ENCODE data around the gene HACD2. TPM values are rescaled to one million over a fixed set of nuclear protein-coding genes. Genes with fewer than 3 reads are reported as not detected.
"Not testable (repeated sequence)": the region's sequence is repeated elsewhere in the genome, so short reads cannot be mapped to it uniquely, and the experiment has no call there.

HACD2 gene
- total RNA-seq, 1 donor from 2014 or later: 35.9 TPM

- no peak overlapping the region for H3K4me3 ChIP-seq
- no peaks in the 10 kb centered on the region for H3F3A ChIP-seq (ENCODE audit: low read depth)
- no peaks in the 10 kb centered on the region for H3K27me3 ChIP-seq
- DNase-seq (ENCODE audit: low spot score): peak; percentile 21
- Mint-ChIP-seq H3K36me3 (peaks cover 3% of the 10 kb centered on the region), H3K27me3 (ENCODE audit: insufficient read depth, low read depth) (no peaks in the 10 kb centered on the region), H3K4me1 (peaks cover 27% of the 10 kb centered on the region), H3K9me3 (no peaks in the 10 kb centered on the region), H3K4me3 (no peak overlapping the region), H3K27ac (no peak overlapping the region)
- H3K79me2 ChIP-seq (ENCODE audit: low read depth): no peaks in the 10 kb centered on the region
- H4K20me1 ChIP-seq (ENCODE audit: low read depth): peaks cover 6% of the 10 kb centered on the region
- no peak overlapping the region for H2AFZ ChIP-seq (replicated peaks)
- H3K27ac ChIP-seq: no peak overlapping the region
- peaks cover 4% of the 10 kb centered on the region for H3K4me1 ChIP-seq
- no peaks in the 10 kb centered on the region for H3K9me3 ChIP-seq (ENCODE audit: low read depth)
- no peak for TF ChIP-seq EZH2phosphoT487 (IDR thresholded peaks at IDR 0.05)
- TF ChIP-seq CTCF (IDR thresholded peaks at IDR 0.05): no peak
- no peak for TF ChIP-seq EZH2 (IDR thresholded peaks at IDR 0.05)
- H3K36me3 ChIP-seq: no peaks in the 10 kb centered on the region
- H3K9ac ChIP-seq: no peak overlapping the region
- no peak overlapping the region for H3K4me2 ChIP-seq
These were observed 92.8 kb downstream of the HACD2 start for GRCh38 chr3:123491966-123492587.

GRCh38 chr3:123489400-123490004 is 95.4 kb downstream of the HACD2 start:
- Mint-ChIP-seq H3K4me3 (no peak overlapping the region), H3K36me3 (peaks cover 3% of the 10 kb centered on the region), H3K27ac (no peak overlapping the region), H3K9me3 (no peaks in the 10 kb centered on the region), H3K27me3 (ENCODE audit: insufficient read depth, low read depth) (peaks cover 2% of the 10 kb centered on the region), H3K4me1 (peaks cover 27% of the 10 kb centered on the region)
- TF ChIP-seq CTCF (IDR thresholded peaks at IDR 0.05) (peak; percentile 95), EZH2 (IDR thresholded peaks at IDR 0.05) (no peak)
- H3F3A ChIP-seq (ENCODE audit: low read depth): no peaks in the 10 kb centered on the region
- no peaks in the 10 kb centered on the region for H3K27me3 ChIP-seq
- H3K4me2 ChIP-seq: no peak overlapping the region
- H2AFZ ChIP-seq (replicated peaks): no peak overlapping the region
- H3K79me2 ChIP-seq (ENCODE audit: low read depth): no peaks in the 10 kb centered on the region
- H3K36me3 ChIP-seq: no peaks in the 10 kb centered on the region
- no peak overlapping the region for H3K9ac ChIP-seq
- no peak overlapping the region for H3K27ac ChIP-seq
- H3K4me3 ChIP-seq: no peak overlapping the region
- H4K20me1 ChIP-seq (ENCODE audit: low read depth): peaks cover 6% of the 10 kb centered on the region
- DNase-seq (ENCODE audit: low spot score): peak; percentile 79
- H3K4me1 ChIP-seq: peaks cover 4% of the 10 kb centered on the region
- no peaks in the 10 kb centered on the region for H3K9me3 ChIP-seq (ENCODE audit: low read depth)

GRCh38 chr3:123488645-123489347 is 96.1 kb downstream of the HACD2 start:
- Histone ChIP-seq H3K27me3 (no peaks in the 10 kb centered on the region), H3F3A (ENCODE audit: low read depth) (no peaks in the 10 kb centered on the region), H3K9me3 (ENCODE audit: low read depth) (no peaks in the 10 kb centered on the region), H2AFZ (replicated peaks) (no peak overlapping the region), H3K36me3 (no peaks in the 10 kb centered on the region), H3K4me3 (no peak overlapping the region), H3K4me1 (peaks cover 4% of the 10 kb centered on the region), H3K9ac (no peak overlapping the region), H3K27ac (no peak overlapping the region), H3K79me2 (ENCODE audit: low read depth) (no peaks in the 10 kb centered on the region), H3K4me2 (no peak overlapping the region), H4K20me1 (ENCODE audit: low read depth) (peaks cover 1% of the 10 kb centered on the region)
- Mint-ChIP-seq H3K27me3 (ENCODE audit: insufficient read depth, low read depth) (peaks cover 2% of the 10 kb centered on the region), H3K4me1 (peaks cover 24% of the 10 kb centered on the region), H3K4me3 (no peak overlapping the region), H3K36me3 (peaks cover under 1% of the 10 kb centered on the region), H3K9me3 (no peaks in the 10 kb centered on the region), H3K27ac (no peak overlapping the region)
- TF ChIP-seq EZH2phosphoT487 (IDR thresholded peaks at IDR 0.05) (no peak), CTCF (IDR thresholded peaks at IDR 0.05) (no peak), EZH2 (IDR thresholded peaks at IDR 0.05) (no peak)
- DNase-seq (ENCODE audit: low spot score): no peak

GRCh38 chr3:123487063-123487462 is 97.8 kb downstream of the HACD2 start:
- not testable (repeated sequence) for H4K20me1 ChIP-seq (ENCODE audit: low read depth); H3K4me3 Mint-ChIP-seq; H3K9ac ChIP-seq; H2AFZ ChIP-seq (replicated peaks); DNase-seq (ENCODE audit: low spot score); H3F3A ChIP-seq (ENCODE audit: low read depth); H3K27me3 Mint-ChIP-seq (ENCODE audit: insufficient read depth, low read depth); H3K4me2 ChIP-seq; H3K27ac ChIP-seq; H3K36me3 Mint-ChIP-seq; H3K9me3 Mint-ChIP-seq; H3K36me3 ChIP-seq; H3K9me3 ChIP-seq (ENCODE audit: low read depth); H3K27me3 ChIP-seq; H3K79me2 ChIP-seq (ENCODE audit: low read depth); H3K4me3 ChIP-seq; H3K4me1 ChIP-seq; H3K27ac Mint-ChIP-seq
- H3K4me1 Mint-ChIP-seq: peaks cover 13% of the 10 kb centered on the region
